GM18526 (cell line): ENCODE measurements around the gene CNOT6.

Source experiments
- POLR2A ChIP-seq: IDR thresholded peaks from 3 replicates; pipeline ENCODE4 v1.6.1; 2011; ENCODE audit not compliant: insufficient read length; ENCODE audit errors: extremely low read depth

Gene CNOT6

GRCh38 chr5:180507661-180508060 lies 13.5 kb downstream of the CNOT6 start:
- TF ChIP-seq POLR2A = no peak

GRCh38 chr5:180515294-180515693 lies 21.1 kb downstream of the CNOT6 start:
- TF ChIP-seq POLR2A = no peak

DNA sequence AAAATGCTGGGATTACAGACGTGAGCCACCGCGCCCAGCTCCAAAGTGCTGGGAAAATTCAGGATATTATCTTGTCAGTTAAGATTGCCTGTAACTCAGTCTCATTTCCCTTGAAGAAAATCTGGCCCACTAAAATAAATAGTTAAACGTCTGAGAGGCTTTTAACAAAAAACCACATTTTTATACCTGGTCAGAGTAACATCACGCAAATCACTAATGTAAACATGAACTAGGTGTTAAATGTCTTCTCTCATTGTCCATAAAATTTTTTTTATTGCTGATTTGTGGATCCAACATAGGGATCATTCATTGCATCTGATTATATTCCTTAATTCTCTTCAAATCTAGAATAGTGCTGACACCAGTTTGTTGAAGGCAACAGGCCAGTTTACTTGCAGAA lies 22.3 kb downstream of the CNOT6 start:
- no peak for TF ChIP-seq POLR2A

DNA sequence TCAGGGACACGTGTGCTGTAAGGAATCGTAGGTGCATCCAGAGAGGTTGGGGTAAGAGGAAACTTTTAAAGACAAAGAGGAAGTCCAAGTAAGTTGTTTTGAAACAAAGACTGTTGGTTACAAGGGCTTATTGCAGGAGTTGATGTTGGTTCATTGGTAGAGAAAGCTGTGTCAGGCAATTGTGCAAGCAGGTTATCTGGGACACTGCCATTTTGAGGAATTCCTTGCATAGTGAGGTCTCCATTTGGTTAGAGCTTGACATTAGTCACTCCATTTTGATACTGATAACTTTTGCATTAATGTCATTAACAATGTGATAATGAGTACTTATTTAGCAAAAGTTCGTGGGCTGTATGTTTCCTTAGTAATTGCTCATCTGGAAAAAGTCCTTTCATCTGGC lies 24.9 kb downstream of the CNOT6 start:
- TF ChIP-seq POLR2A = no peak

DNA sequence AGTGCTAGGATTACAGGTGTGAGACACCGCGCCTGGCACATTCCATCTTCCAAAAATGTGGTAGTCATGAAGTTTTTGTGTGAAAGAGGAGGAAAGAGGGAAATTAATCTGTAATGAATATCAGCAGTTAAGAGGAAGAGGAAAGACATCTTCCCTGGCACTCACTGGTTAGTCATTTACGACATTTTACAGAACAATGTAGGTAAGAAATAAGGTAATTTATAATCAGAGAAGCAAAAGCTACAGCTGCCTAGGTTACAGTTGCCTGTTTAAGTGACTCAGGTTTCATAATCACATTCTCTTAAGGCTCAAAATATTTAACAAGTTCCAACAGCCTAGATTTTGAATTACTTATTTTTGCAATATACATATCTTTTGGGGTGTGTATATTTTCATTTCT lies 26.9 kb downstream of the CNOT6 start:
- TF ChIP-seq POLR2A = no peak

DNA sequence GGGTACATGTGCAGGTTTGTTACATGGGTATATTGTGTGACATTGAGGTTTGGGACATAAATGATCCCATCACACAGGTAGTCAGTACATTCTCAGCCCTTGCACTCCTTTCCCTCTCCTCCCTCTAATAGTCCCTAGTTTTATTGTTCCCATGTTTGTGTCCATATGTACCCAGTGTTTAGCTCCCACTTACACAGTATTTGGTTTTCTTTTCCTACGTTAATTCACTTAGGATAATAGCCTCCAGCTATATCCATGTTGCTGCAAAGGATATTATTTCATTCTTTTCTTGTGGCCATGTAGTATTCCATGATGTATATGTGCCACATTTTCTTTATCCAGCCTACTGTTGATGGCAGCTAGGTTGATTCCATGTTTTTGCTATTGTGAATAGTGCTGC lies 27.4 kb downstream of the CNOT6 start:
- no peak for TF ChIP-seq POLR2A

DNA sequence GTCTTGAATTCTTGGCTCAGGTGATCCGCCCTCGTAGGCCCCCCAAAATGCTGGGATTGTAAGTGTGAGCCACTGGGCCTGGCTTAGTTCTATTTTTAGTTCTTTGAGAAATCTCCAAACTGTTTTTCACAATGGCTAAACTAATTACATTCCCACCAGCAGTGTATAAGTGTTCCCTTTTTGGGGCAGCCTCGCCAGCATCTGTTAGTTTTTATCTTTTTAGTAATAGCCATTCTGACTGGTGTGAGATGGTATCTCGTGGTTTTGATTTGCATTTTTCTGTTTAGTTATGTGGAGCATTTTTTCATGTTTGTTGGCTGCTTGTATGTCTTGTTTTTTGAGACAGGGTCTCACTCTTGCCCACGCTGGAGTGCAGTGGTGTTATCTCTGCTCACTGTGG lies 28.2 kb downstream of the CNOT6 start:
- TF ChIP-seq POLR2A = no peak

DNA sequence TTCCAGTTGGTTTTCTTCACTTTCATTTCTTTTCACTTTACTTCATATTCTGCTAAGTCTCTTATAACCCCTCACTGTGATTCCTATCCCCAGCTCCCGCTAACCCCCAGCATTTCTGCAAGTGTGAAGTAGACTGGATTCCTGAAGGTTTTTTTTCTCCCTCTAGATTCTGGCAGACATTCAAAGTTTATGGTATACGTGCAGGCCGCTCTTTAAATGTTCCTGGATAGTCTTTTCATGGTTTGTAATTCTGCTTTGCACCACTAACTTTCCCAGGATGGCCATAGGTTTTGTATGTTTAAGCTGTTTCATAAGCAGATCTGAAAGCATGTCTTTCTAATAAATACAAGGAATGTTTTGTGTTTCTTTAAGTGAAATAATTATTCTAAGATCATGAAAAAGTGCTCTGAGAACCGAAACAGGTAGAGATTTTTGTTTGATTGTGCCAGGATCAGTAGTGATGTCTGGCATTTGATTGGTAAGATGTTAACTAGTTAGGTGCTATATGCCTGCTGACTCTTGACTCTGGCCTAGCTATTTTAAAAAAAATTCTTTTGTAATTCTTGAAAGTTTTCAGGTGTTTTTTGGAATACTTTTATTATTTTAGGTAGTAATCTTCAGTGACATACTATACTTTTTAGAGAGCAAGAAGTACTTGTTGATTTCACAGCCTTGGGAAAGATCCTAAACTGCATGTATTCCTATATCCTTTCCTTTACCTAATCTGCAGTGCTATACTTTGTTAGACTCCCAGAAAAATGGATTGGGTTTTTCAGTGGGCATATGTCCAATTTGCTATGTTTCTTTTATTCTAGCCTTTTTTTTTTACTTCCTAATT lies 29.7 kb downstream of the CNOT6 start:
- no peak for TF ChIP-seq POLR2A

DNA sequence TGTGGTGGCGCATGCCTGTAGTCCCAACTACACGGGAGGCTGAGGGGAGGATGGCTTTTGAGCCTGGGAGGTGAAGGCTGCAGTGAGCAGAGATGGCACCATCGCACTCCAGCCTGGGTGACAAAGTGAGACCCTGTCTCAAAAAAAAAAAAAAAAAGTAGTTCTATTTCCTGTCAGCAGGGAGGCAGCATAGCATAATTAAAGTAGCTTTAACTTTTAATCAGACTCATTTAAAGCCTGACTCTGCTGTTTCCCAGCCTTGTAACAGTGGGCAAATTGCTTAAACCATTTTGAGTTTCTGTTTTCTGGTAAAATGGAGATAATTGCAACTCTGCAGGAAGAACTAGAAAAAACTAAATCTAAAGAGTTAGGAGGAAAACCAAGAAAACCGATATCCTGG lies 31.2 kb downstream of the CNOT6 start:
- TF ChIP-seq POLR2A = no peak

DNA sequence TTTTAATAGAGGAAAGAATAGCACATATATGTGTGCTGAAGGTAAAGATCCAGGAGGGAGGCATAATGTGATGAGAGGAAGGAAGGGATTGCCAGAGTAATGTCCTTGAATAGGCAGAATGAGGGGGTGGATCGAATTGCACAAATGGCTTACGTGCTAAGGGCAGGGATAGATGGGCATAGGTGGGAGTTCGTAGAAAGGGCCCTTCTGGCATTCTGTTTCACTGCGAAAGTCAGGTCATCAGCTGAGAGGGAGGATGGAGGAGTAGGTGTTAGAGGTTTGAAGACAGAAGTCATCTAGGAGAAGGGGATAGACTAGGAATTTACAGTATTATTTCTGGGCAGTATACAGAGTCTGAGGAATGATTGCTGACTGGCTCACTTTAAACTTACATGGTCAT lies 32.1 kb downstream of the CNOT6 start:
- TF ChIP-seq POLR2A = no peak

DNA sequence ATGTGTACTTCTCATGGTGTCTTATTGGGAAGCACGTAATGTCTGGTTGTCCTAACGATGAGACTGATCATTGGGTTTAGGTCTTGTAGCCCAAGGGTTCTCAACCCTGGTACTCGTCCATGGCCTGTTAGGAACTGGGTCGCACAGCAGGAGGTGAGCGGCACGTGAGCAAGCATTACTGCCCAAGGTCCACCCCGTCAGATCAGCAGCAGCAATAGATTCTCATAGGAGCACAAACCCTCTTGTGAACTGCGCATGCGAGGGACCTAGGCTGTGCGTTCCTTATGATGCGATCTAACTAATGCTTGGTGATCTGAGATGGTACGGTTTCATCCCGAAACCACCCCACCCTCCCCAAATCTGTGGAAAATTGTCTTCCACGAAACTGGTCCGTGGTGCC lies 33.5 kb downstream of the CNOT6 start:
- no peak for TF ChIP-seq POLR2A

GRCh38 chr5:180532268-180532667 lies 38.1 kb downstream of the CNOT6 start:
- no peak for TF ChIP-seq POLR2A

- TF ChIP-seq POLR2A = no peak
These were observed 39.7 kb downstream of the CNOT6 start for GRCh38 chr5:180533845-180534244.

- no peak for TF ChIP-seq POLR2A
These were observed 41.4 kb downstream of the CNOT6 start for GRCh38 chr5:180535573-180535972.

DNA sequence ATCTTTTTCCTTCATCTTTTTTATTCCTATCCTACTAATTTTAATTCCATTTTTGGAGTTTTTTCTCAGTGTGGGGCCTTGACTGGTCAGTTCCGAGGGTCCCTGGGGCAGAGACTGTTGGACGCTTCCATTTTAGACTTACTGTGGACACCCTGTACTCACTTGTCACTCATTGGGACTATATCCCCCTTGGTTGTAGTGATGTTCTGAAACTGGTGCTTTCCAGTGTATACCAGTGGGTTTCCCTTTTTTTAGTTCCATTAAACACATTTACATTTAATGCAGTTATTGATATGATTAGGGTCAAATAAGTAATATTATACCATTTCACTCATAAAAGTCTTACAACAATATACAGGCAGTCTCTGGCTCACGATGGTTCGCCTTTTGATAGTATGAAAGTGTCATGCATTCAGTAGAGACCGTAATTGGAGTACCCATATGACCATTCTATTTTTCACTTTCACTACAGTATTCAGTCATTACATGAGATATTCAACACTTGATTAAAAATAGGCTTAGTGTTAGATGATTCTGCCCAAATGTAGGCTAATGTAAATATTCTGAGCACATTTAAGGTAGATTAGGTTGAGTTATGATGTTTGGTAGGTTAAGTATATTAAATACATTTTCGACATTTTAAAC lies 46.0 kb downstream of the CNOT6 start:
- TF ChIP-seq POLR2A = no peak

- no peak for TF ChIP-seq POLR2A
These were observed 47.5 kb downstream of the CNOT6 start for GRCh38 chr5:180541710-180542109.

- no peak for TF ChIP-seq POLR2A
These were observed 51.1 kb downstream of the CNOT6 start for GRCh38 chr5:180545248-180545647.
